HEK293 (cell line): ENCODE measurements around the gene NFATC3.

Source experiments
- ELK4 ChIP-seq: IDR thresholded peaks from 2 replicates; pipeline ENCODE4 v1.6.1; 2011; ENCODE audit warnings: mild to moderate bottlenecking, low read depth, low read length, borderline replicate concordance
- GLI2 ChIP-seq: fragments of 450-650 bp; formaldehyde crosslinking; IDR thresholded peaks from 2 replicates; pipeline ENCODE4; 2017; ENCODE audit warnings: missing biosample characterization, missing genetic modification characterization, low read depth, borderline replicate concordance
- GLI4 ChIP-seq: fragments of 450-650 bp; formaldehyde crosslinking; IDR thresholded peaks from 2 replicates; pipeline ENCODE4 v1.5.1; 2016; ENCODE audit warnings: missing biosample characterization, missing genetic modification characterization
- HOXA7 ChIP-seq: sonication (generic); formaldehyde crosslinking; IDR thresholded peaks from 2 replicates; pipeline ENCODE4 v1.8.1; 2022; ENCODE audit warnings: missing genetic modification reagents, borderline replicate concordance
- HOXD13 ChIP-seq: sonication (generic); formaldehyde crosslinking; IDR thresholded peaks from 2 replicates; pipeline ENCODE4 v1.8.0; 2022; ENCODE audit warnings: missing genetic modification reagents, borderline replicate concordance
- IKZF3 ChIP-seq: fragments of 450-650 bp; IDR thresholded peaks from 2 replicates; pipeline ENCODE4 v1.5.0; 2018; ENCODE audit warnings: missing biosample characterization, mild to moderate bottlenecking, missing genetic modification characterization, moderate library complexity
- RBAK ChIP-seq: fragments of 450-650 bp; formaldehyde crosslinking; IDR thresholded peaks from 2 replicates; pipeline ENCODE4 v1.5.1; 2016; ENCODE audit warnings: missing biosample characterization, missing genetic modification characterization
- TCF7L2 ChIP-seq: IDR thresholded peaks from 2 replicates; pipeline ENCODE4 v1.6.1; 2011; ENCODE audit warnings: low read depth, mild to moderate bottlenecking, inconsistent platforms, low read length, moderate library complexity, borderline replicate concordance
- TRIM28 ChIP-seq: IDR thresholded peaks from 2 replicates; pipeline ENCODE4 v1.6.1; 2011; ENCODE audit warnings: low read length, control low read depth, borderline replicate concordance
- YY1 ChIP-seq: fragments of 450-650 bp; formaldehyde crosslinking; IDR thresholded peaks from 2 replicates; pipeline ENCODE4 v1.5.1; 2018; ENCODE audit warnings: missing biosample characterization, missing genetic modification characterization
- ZBTB48 ChIP-seq: fragments of 450-650 bp; formaldehyde crosslinking; IDR thresholded peaks from 2 replicates; pipeline ENCODE4 v1.5.1; 2016; ENCODE audit warnings: missing biosample characterization, missing genetic modification characterization
- ZBTB7A ChIP-seq: fragments of 450-650 bp; formaldehyde crosslinking; IDR thresholded peaks from 2 replicates; pipeline ENCODE4 v1.5.1; 2016; ENCODE audit warnings: low read depth, missing biosample characterization, missing genetic modification characterization
- ZEB2 ChIP-seq: fragments of 450-650 bp; formaldehyde crosslinking; IDR thresholded peaks from 2 replicates; pipeline ENCODE4 v1.5.1; 2016; ENCODE audit warnings: missing biosample characterization, missing genetic modification characterization
- ZNF114 ChIP-seq: fragments of 450-650 bp; formaldehyde crosslinking; IDR thresholded peaks from 2 replicates; pipeline ENCODE4 v1.5.0; 2017; ENCODE audit warnings: missing biosample characterization, missing genetic modification characterization
- ZNF16 ChIP-seq: fragments of 450-650 bp; formaldehyde crosslinking; IDR thresholded peaks from 2 replicates; pipeline ENCODE4 v1.5.1; 2016; ENCODE audit warnings: low read depth, missing biosample characterization, missing genetic modification characterization
- ZNF221 ChIP-seq: fragments of 450-650 bp; formaldehyde crosslinking; IDR thresholded peaks from 2 replicates; pipeline ENCODE4 v1.5.1; 2017; ENCODE audit warnings: missing biosample characterization, missing genetic modification characterization, borderline replicate concordance
- ZNF335 ChIP-seq: fragments of 450-650 bp; formaldehyde crosslinking; conservative IDR thresholded peaks from 2 replicates; pipeline ENCODE4 v1.5.1; 2016; ENCODE audit warnings: missing biosample characterization, missing genetic modification characterization
- ZNF362 ChIP-seq: fragments of 450-650 bp; formaldehyde crosslinking; IDR thresholded peaks from 2 replicates; pipeline ENCODE4 v1.5.1; 2016; ENCODE audit warnings: missing biosample characterization, missing genetic modification characterization
- ZNF416 ChIP-seq: fragments of 450-650 bp; formaldehyde crosslinking; IDR thresholded peaks from 2 replicates; pipeline ENCODE4 v1.5.1; 2016; ENCODE audit warnings: missing biosample characterization, missing genetic modification characterization
- ZNF518A ChIP-seq: fragments of 450-650 bp; formaldehyde crosslinking; conservative IDR thresholded peaks from 2 replicates; pipeline ENCODE4 v1.5.1; 2016; ENCODE audit warnings: low read depth, missing biosample characterization, missing genetic modification characterization
- ZNF561 ChIP-seq: fragments of 450-650 bp; IDR thresholded peaks from 2 replicates; pipeline ENCODE4 v1.5.1; 2018; ENCODE audit warnings: missing biosample characterization, missing genetic modification characterization, borderline replicate concordance
- ZNF571 ChIP-seq: fragments of 450-650 bp; formaldehyde crosslinking; IDR thresholded peaks from 2 replicates; pipeline ENCODE4 v1.5.0; 2017; ENCODE audit warnings: missing biosample characterization, missing genetic modification characterization
- ZNF610 ChIP-seq: fragments of 450-650 bp; formaldehyde crosslinking; IDR thresholded peaks from 2 replicates; pipeline ENCODE4 v1.5.1; 2016; ENCODE audit warnings: missing biosample characterization, missing genetic modification characterization, borderline replicate concordance
- ZNF768 ChIP-seq: fragments of 450-650 bp; formaldehyde crosslinking; IDR thresholded peaks from 2 replicates; pipeline ENCODE4 v1.5.1; 2018; ENCODE audit warnings: missing biosample characterization, mild to moderate bottlenecking, missing genetic modification characterization
- ZSCAN30 ChIP-seq: fragments of 450-650 bp; IDR thresholded peaks from 2 replicates; pipeline ENCODE4 v1.5.1; 2018; ENCODE audit warnings: missing biosample characterization, mild to moderate bottlenecking, missing genetic modification characterization, moderate library complexity
- TF ChIP-seq, protein P1 (sequence below): fragments of 450-650 bp; formaldehyde crosslinking; IDR thresholded peaks from 2 replicates; pipeline ENCODE4 v1.5.0; 2017; ENCODE audit warnings: missing biosample characterization, missing genetic modification characterization, borderline replicate concordance
- TF ChIP-seq, protein P2 (sequence below): fragments of 450-650 bp; formaldehyde crosslinking; IDR thresholded peaks from 2 replicates; pipeline ENCODE4 v1.5.1; 2016; ENCODE audit warnings: missing biosample characterization, missing genetic modification characterization
- TF ChIP-seq, protein P3 (sequence below): fragments of 450-650 bp; formaldehyde crosslinking; IDR thresholded peaks from 2 replicates; pipeline ENCODE4 v1.5.1; 2017; ENCODE audit warnings: missing biosample characterization, missing genetic modification characterization

NFATC3 gene

DNA sequence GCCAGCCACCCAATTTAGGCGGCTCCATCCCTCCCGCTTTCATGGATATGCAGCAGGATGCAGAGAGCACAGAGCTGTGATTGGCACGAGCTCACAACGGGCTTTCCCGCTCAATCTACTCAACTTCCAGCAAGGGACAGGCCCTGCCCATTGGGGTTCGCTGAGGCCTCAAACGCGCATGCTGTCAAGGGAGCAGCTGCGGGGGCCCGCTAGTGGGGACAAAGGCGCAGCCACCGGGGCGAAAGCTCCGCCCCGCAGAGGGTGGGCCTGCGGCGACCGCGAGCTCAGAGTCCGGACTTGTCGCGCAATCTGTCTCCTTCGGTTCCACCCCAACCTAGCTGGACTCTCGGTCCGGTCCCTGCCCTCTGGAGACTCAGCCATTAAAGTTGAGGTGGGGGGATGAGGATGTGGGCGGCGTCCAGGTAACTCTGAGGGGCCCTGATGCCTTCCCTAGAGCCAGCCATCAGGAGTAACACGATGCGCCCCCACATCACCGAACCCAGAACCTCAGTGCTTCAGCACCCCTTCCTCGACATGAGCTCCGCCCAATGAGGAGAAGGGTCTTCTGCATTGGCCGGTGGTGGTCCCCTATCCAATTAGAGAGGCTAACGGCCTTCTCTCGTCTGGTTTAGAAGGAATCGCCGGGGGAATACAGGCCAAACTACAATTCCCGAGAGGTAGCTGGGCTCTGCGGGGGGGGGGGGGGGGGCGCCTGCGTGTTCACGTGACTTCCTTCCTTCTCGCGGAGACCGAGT is 489 bp upstream of the NFATC3 start (continued):
- peak; percentile 84 for TF ChIP-seq ZNF561 (tag by site-specific recombination)
- TF ChIP-seq, protein P1, sequence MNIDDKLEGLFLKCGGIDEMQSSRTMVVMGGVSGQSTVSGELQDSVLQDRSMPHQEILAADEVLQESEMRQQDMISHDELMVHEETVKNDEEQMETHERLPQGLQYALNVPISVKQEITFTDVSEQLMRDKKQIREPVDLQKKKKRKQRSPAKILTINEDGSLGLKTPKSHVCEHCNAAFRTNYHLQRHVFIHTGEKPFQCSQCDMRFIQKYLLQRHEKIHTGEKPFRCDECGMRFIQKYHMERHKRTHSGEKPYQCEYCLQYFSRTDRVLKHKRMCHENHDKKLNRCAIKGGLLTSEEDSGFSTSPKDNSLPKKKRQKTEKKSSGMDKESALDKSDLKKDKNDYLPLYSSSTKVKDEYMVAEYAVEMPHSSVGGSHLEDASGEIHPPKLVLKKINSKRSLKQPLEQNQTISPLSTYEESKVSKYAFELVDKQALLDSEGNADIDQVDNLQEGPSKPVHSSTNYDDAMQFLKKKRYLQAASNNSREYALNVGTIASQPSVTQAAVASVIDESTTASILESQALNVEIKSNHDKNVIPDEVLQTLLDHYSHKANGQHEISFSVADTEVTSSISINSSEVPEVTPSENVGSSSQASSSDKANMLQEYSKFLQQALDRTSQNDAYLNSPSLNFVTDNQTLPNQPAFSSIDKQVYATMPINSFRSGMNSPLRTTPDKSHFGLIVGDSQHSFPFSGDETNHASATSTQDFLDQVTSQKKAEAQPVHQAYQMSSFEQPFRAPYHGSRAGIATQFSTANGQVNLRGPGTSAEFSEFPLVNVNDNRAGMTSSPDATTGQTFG, result no peak
- TF ChIP-seq ZNF114, result no peak
- TF ChIP-seq ZNF571, result no peak
- no peak for TF ChIP-seq ZNF362 (tag by site-specific recombination)
- TF ChIP-seq ZNF518A (tag by site-specific recombination), result no peak
- TF ChIP-seq ZBTB7A (tag by site-specific recombination), result no peak; the same call in 1 of the 2 replicates
- TF ChIP-seq ZSCAN30 (tag by site-specific recombination), result peak; percentile 39; the same call in 1 of the 2 replicates
- TF ChIP-seq GLI4 (tag by site-specific recombination), result no peak
- TF ChIP-seq HOXD13 (CRISPR knock-in tag), result no peak
- TF ChIP-seq GLI2 (tag by site-specific recombination), result no peak
- no peak for TF ChIP-seq ZNF16 (tag by site-specific recombination)
- TF ChIP-seq, protein P2, sequence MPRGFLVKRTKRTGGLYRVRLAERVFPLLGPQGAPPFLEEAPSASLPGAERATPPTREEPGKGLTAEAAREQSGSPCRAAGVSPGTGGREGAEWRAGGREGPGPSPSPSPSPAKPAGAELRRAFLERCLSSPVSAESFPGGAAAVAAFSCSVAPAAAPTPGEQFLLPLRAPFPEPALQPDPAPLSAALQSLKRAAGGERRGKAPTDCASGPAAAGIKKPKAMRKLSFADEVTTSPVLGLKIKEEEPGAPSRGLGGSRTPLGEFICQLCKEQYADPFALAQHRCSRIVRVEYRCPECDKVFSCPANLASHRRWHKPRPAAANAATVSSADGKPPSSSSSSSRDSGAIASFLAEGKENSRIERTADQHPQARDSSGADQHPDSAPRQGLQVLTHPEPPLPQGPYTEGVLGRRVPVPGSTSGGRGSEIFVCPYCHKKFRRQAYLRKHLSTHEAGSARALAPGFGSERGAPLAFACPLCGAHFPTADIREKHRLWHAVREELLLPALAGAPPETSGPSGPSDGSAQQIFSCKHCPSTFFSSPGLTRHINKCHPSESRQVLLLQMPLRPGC (tag by site-specific recombination), result no peak
- peak; percentile 90 for TF ChIP-seq ZNF335 (tag by site-specific recombination)
- TF ChIP-seq RBAK (tag by site-specific recombination), result no peak
- TF ChIP-seq ZEB2 (tag by site-specific recombination), result peak; percentile 83
- peak; percentile 92 for TF ChIP-seq ZBTB48
- no peak for TF ChIP-seq ZNF768 (tag by site-specific recombination)
- TF ChIP-seq, protein P3, sequence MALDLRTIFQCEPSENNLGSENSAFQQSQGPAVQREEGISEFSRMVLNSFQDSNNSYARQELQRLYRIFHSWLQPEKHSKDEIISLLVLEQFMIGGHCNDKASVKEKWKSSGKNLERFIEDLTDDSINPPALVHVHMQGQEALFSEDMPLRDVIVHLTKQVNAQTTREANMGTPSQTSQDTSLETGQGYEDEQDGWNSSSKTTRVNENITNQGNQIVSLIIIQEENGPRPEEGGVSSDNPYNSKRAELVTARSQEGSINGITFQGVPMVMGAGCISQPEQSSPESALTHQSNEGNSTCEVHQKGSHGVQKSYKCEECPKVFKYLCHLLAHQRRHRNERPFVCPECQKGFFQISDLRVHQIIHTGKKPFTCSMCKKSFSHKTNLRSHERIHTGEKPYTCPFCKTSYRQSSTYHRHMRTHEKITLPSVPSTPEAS, result no peak
- TF ChIP-seq ELK4, result no peak
- no peak for TF ChIP-seq YY1 (tag by site-specific recombination)
- no peak for TF ChIP-seq TRIM28
- TF ChIP-seq IKZF3 (tag by site-specific recombination), result no peak
- TF ChIP-seq TCF7L2, result no peak
- TF ChIP-seq ZNF221 (tag by site-specific recombination), result no peak
- no peak for TF ChIP-seq ZNF416 (tag by site-specific recombination)
- TF ChIP-seq ZNF610 (tag by site-specific recombination), result peak; percentile 66; the same call in 1 of the 2 replicates
- no peak for TF ChIP-seq HOXA7 (CRISPR knock-in tag)
